Testis (tissue), 2 donors: ENCODE results near the gene EIF4G3.

Experiments used
- POLR2A ChIP-seq: fragments of 450-650 bp; IDR thresholded peaks from one replicate; pipeline ENCODE4 v1.6.1; 2017; ENCODE audit warnings: antibody characterized with exemption, mild to moderate bottlenecking, moderate library complexity
- TF ChIP-seq, protein P1 (sequence below), 3 experiments: fragments of 450-650 bp in 2 of 3; fragments of 200-600 bp in 1 of 3; sonication (generic) in 1 of 3; IDR thresholded peaks; one replicate each; pipeline ENCODE4 v1.5.1; 2016 to 2019; ENCODE audit warnings: antibody characterized with exemption in 3 of 3, mild to moderate bottlenecking in 2 of 3, moderate library complexity in 1 of 3

DNA sequence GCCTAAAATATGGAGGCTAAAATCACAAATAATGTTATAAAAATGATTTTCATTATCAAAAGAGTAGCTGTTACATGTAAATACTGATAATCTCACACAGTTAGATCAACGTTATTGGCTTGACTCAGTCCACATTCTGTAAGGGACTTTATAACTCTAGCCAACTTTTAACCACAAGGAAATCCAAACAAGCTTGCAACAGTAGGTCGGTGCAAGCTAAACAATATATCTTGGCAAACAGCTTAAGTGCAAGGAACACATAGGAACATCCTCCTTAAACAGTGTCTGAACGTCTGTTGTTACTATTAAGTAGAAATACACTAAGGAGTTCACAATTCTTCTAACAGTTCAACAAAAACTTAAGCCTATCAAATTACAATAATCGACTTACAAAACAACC, 126.7 kb downstream of the EIF4G3 start:
- TF ChIP-seq, protein P1, sequence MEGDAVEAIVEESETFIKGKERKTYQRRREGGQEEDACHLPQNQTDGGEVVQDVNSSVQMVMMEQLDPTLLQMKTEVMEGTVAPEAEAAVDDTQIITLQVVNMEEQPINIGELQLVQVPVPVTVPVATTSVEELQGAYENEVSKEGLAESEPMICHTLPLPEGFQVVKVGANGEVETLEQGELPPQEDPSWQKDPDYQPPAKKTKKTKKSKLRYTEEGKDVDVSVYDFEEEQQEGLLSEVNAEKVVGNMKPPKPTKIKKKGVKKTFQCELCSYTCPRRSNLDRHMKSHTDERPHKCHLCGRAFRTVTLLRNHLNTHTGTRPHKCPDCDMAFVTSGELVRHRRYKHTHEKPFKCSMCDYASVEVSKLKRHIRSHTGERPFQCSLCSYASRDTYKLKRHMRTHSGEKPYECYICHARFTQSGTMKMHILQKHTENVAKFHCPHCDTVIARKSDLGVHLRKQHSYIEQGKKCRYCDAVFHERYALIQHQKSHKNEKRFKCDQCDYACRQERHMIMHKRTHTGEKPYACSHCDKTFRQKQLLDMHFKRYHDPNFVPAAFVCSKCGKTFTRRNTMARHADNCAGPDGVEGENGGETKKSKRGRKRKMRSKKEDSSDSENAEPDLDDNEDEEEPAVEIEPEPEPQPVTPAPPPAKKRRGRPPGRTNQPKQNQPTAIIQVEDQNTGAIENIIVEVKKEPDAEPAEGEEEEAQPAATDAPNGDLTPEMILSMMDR (IDR thresholded peaks at IDR 0.05) = no peak
- TF ChIP-seq POLR2A = no peak
